ENCODE results near the gene PCNT. TPM values are rescaled to one million over a fixed set of nuclear protein-coding genes. Genes with fewer than 3 reads are reported as not detected.

Gene PCNT
- total and polyA plus RNA-seq, 9 of the 15 experiments (the other 6 are each of a cell fraction or from before 2014, with no cell fraction given) = 9.1 to 53.5 (median 31.3) TPM

DNA sequence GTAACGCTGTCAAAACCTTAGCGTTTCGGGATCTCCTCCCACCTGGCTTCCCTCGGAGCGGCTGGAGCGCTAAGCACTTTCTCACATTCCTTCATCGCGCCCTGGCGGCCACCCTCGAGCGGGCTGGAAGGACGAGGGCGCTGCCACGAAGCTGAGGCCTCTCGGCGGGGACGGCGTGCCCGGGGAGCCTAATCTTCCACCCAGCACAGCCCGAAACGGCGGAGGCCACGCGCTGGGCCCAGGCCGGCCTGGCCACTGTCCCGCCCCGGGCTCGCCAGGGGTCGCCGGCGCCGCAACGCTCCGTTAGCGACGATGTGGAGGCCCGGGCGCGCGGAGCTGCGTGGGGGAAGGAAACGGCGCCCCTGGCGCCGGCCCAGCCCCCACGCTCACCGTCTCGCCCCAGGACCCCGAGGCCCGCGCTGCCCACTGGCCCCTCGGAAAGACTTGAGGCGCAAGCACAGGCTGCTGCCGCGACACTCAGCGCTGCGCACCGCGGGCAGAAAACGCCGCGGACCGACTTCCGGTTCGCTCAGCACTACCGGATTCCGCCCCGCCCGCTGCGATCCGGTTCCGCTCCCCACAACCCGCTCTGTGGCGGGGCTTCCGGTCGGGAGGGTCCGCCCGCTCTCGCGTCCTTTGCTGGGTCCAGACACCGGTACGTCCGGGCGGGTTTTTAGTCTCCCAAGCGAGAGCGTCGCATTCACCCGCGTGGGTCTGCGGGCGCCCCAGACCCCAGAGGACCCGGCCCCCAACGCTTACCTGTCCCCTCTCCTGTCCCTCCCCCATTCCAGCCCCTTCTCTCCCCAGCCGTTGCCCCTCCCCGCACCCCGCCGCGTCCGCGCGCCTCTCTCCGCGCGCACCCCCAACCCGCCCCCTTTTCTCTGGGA is 38.0 kb upstream of the PCNT start, which contains the start of gene YBEY (continued):
- TF ChIP-seq ZNF24 (IDR thresholded peaks at IDR 0.05) (peak; percentile 63), CREBBP (IDR thresholded peaks at IDR 0.05; ENCODE audit: low read depth, low read length) (no peak), ZNF175 (CRISPR knock-in tag; IDR thresholded peaks at IDR 0.05; ENCODE audit: low read depth) (peak; percentile 56; the same call in 1 of the 2 replicates), ASH1L (IDR thresholded peaks at IDR 0.05; ENCODE audit: borderline replicate concordance, low read depth, partially characterized antibody) (no peak), TAF1 (IDR thresholded peaks at IDR 0.05; ENCODE audit: control insufficient read depth, extremely low read depth, insufficient read depth, low read length, severe bottlenecking) (peak; percentile 87), NFATC3 (IDR thresholded peaks at IDR 0.05) (no peak), ZNF133 (CRISPR knock-in tag; IDR thresholded peaks at IDR 0.05) (no peak), ILK (tag; IDR thresholded peaks at IDR 0.05; ENCODE audit: borderline replicate concordance, low read depth) (no peak), ZNF699 (CRISPR knock-in tag; IDR thresholded peaks at IDR 0.05; ENCODE audit: insufficient replicate concordance) (no peak), ZBED1 (IDR thresholded peaks at IDR 0.05) (no peak), ZNF384 (IDR thresholded peaks at IDR 0.05; ENCODE audit: low read depth, low read length) (peak; percentile 38), TCF7L2 (IDR thresholded peaks at IDR 0.05; ENCODE audit: low read depth, low read length) (no peak), ADNP (tag; IDR thresholded peaks at IDR 0.05) (no peak), SNIP1 (IDR thresholded peaks at IDR 0.05; ENCODE audit: low read depth) (no peak), SRSF1 (IDR thresholded peaks at IDR 0.05; ENCODE audit: low read depth, low read length) (no peak), ETS2 (tag; IDR thresholded peaks at IDR 0.05; ENCODE audit: borderline replicate concordance, poor library complexity, severe bottlenecking) (peak; percentile 54), FOXJ2 (tag; IDR thresholded peaks at IDR 0.05) (peak; percentile 73; the same call in 1 of the 2 replicates)
- TF ChIP-seq, protein P1, sequence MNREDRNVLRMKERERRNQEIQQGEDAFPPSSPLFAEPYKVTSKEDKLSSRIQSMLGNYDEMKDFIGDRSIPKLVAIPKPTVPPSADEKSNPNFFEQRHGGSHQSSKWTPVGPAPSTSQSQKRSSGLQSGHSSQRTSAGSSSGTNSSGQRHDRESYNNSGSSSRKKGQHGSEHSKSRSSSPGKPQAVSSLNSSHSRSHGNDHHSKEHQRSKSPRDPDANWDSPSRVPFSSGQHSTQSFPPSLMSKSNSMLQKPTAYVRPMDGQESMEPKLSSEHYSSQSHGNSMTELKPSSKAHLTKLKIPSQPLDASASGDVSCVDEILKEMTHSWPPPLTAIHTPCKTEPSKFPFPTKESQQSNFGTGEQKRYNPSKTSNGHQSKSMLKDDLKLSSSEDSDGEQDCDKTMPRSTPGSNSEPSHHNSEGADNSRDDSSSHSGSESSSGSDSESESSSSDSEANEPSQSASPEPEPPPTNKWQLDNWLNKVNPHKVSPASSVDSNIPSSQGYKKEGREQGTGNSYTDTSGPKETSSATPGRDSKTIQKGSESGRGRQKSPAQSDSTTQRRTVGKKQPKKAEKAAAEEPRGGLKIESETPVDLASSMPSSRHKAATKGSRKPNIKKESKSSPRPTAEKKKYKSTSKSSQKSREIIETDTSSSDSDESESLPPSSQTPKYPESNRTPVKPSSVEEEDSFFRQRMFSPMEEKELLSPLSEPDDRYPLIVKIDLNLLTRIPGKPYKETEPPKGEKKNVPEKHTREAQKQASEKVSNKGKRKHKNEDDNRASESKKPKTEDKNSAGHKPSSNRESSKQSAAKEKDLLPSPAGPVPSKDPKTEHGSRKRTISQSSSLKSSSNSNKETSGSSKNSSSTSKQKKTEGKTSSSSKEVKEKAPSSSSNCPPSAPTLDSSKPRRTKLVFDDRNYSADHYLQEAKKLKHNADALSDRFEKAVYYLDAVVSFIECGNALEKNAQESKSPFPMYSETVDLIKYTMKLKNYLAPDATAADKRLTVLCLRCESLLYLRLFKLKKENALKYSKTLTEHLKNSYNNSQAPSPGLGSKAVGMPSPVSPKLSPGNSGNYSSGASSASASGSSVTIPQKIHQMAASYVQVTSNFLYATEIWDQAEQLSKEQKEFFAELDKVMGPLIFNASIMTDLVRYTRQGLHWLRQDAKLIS (CRISPR knock-in tag; IDR thresholded peaks at IDR 0.05) = no peak
- TF ChIP-seq, protein P2, sequence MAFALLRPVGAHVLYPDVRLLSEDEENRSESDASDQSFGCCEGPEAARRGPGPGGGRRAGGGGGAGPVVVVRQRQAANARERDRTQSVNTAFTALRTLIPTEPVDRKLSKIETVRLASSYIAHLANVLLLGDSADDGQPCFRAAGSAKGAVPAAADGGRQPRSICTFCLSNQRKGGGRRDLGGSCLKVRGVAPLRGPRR (CRISPR knock-in tag; IDR thresholded peaks at IDR 0.05) = no peak
- TF ChIP-seq, protein P3, sequence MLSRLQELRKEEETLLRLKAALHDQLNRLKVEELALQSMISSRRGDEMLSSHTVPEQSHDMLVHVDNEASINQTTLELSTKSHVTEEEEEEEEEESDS (CRISPR knock-in tag; IDR thresholded peaks at IDR 0.05) = no peak
- TF ChIP-seq, protein P4, sequence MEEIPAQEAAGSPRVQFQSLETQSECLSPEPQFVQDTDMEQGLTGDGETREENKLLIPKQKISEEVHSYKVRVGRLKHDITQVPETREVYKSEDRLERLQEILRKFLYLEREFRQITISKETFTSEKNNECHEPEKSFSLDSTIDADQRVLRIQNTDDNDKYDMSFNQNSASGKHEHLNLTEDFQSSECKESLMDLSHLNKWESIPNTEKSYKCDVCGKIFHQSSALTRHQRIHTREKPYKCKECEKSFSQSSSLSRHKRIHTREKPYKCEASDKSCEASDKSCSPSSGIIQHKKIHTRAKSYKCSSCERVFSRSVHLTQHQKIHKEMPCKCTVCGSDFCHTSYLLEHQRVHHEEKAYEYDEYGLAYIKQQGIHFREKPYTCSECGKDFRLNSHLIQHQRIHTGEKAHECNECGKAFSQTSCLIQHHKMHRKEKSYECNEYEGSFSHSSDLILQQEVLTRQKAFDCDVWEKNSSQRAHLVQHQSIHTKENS (CRISPR knock-in tag; IDR thresholded peaks at IDR 0.05) = no peak
